ENCODE data around the gene HERC4. TPM values are rescaled to one million over a fixed set of nuclear protein-coding genes. Genes with fewer than 3 reads are reported as not detected.

The HERC4 gene
- total RNA-seq, 1 donor from 2014 or later = 42.3 TPM

DNA sequence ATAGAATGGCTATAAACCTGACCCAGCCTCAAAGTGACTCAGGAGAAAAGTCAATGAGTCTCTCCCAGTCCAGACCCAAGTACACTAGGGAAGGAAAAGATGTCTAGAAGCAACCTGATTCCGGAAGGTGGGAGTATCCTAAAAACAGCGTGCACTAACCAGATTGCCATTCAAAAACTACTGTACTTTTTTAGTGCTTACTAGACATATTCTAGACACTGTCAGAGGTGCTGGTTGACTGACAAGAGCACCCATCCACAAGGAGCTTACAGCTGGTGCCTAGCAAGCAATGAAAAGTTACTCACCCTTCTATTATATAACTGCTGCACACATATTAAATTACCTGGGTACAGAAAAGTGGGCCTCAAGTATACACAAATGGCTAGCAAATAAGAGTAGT is 109.6 kb downstream of the HERC4 start:
- H3K9me3 Mint-ChIP-seq = no peaks in the 10 kb centered on the region
- no peak overlapping the region for H3K4me3 Mint-ChIP-seq
- H3K36me3 Mint-ChIP-seq (ENCODE audit: low read depth) = peaks cover 29% of the 10 kb centered on the region
- no peak overlapping the region for H3K27ac Mint-ChIP-seq
- no peaks in the 10 kb centered on the region for H3K27me3 Mint-ChIP-seq (ENCODE audit: insufficient read depth)
- H3K4me1 Mint-ChIP-seq (ENCODE audit: low read depth) = no peaks in the 10 kb centered on the region
- intact Hi-C loops (cut with micrococcal nuclease) = no loop called here
- DNase-seq (ENCODE audit: low spot score) = no peak

DNA sequence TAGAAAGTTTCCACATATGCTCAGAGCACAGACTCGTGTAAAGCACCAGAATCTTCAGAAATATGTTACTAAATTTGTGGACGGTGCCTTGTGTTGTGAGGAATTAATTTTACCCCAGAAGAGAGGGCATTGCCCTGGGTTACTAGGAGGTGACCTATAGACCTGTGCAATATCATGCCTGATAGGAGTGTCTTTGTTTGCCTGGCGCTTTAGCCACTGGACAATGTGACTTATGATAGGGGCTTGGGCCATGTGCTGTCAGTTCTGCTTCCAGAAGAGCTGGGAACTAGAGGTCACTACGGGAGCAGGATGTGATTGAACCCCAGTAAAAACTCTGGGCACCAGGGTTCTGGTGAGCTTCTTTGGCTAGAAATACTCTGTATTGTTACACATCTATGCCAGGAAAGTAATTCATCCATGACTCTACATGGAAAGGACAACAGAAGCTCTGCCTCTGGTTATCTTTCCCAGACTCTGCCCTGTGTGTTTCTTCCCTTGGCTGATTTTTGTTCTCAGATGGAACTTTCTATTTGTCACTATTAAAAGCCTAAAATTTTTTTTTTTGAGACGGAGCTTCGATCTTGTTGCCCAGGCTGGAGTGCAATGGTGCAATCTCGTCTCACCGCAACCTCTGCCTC is 115.1 kb downstream of the HERC4 start:
- peaks cover 9% of the 10 kb centered on the region for H3K36me3 Mint-ChIP-seq (ENCODE audit: low read depth)
- intact Hi-C loops (cut with micrococcal nuclease) = no loop called here
- H3K9me3 Mint-ChIP-seq = no peaks in the 10 kb centered on the region
- no peaks in the 10 kb centered on the region for H3K4me1 Mint-ChIP-seq (ENCODE audit: low read depth)
- H3K4me3 Mint-ChIP-seq = no peak overlapping the region
- no peaks in the 10 kb centered on the region for H3K27me3 Mint-ChIP-seq (ENCODE audit: insufficient read depth)
- no peak overlapping the region for H3K27ac Mint-ChIP-seq
- DNase-seq (ENCODE audit: low spot score) = no peak

DNA sequence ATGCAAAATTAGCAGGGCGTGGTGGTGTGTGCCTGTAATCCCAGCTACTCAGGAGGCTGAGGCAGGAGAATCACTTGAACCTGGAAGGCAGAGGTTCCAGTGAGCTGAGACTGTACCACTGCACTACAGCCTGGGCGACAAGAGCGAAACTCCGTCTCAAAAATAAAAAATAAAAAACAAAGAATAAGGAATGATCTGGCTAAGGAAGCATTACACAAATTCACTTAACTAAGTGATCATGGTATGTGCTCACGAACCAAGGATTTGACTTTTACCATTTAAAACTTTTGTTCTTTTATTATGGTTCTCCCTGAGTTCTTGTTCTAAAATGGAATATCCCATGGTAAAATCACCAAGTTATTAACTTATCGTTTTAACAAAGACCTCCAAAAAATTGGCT is 119.5 kb downstream of the HERC4 start:
- Mint-ChIP-seq H3K27ac (no peak overlapping the region), H3K4me3 (no peak overlapping the region), H3K36me3 (ENCODE audit: low read depth) (peaks cover 22% of the 10 kb centered on the region), H3K9me3 (no peaks in the 10 kb centered on the region), H3K4me1 (ENCODE audit: low read depth) (no peaks in the 10 kb centered on the region), H3K27me3 (ENCODE audit: insufficient read depth) (no peaks in the 10 kb centered on the region)
- intact Hi-C loops (cut with micrococcal nuclease) = no loop called here
- DNase-seq (ENCODE audit: low spot score) = no peak

DNA sequence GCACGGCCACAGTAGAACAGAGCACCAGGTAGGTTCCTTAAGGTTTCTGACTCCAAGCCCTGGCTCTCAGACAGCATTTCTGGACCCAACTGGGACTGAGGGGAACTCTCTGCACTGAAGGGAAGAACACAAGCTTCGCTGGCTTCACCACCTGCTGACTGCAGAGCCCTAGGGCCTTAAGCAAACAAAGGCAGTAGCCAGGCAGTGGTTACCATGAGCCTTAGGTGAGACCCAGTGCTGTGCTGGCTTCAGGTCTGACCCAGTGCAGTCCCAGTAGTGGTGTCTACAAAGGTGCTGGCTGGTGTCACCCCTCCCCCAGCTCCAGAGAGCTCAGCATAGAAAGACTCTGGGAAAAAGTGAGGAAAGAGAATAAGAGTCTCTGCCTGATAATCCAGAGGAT is 131.2 kb downstream of the HERC4 start:
- no peak for DNase-seq (ENCODE audit: low spot score)
- Mint-ChIP-seq H3K27ac (no peak overlapping the region), H3K4me3 (no peak overlapping the region), H3K27me3 (ENCODE audit: insufficient read depth) (no peaks in the 10 kb centered on the region), H3K4me1 (ENCODE audit: low read depth) (no peaks in the 10 kb centered on the region), H3K36me3 (ENCODE audit: low read depth) (peaks cover 31% of the 10 kb centered on the region), H3K9me3 (peaks cover 8% of the 10 kb centered on the region)
- intact Hi-C loops (cut with micrococcal nuclease) = no loop called here

DNA sequence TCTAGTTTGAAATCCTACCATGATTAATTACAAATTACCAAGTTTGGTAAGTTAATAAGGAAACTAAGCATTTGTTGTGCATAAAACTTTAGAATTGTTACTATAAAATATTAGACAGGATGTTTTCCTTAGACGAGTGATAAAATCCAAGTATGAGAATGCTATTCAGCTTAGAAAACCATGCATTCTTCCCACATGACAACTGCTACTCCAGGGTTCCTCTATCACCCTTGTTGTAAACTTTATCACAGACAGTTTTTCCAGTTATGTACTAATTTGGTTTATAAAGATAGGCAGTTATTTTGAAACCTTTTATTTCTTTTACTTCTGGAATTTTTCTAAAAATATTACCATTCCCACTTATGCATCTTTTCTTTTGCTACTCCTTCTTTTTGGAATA is 138.7 kb downstream of the HERC4 start:
- Mint-ChIP-seq H3K9me3 (no peaks in the 10 kb centered on the region), H3K27me3 (ENCODE audit: insufficient read depth) (no peaks in the 10 kb centered on the region), H3K36me3 (ENCODE audit: low read depth) (peaks cover 18% of the 10 kb centered on the region), H3K4me3 (no peak overlapping the region), H3K27ac (no peak overlapping the region), H3K4me1 (ENCODE audit: low read depth) (no peaks in the 10 kb centered on the region)
- intact Hi-C loops (cut with micrococcal nuclease) = no loop called here
- DNase-seq (ENCODE audit: low spot score) = no peak

DNA sequence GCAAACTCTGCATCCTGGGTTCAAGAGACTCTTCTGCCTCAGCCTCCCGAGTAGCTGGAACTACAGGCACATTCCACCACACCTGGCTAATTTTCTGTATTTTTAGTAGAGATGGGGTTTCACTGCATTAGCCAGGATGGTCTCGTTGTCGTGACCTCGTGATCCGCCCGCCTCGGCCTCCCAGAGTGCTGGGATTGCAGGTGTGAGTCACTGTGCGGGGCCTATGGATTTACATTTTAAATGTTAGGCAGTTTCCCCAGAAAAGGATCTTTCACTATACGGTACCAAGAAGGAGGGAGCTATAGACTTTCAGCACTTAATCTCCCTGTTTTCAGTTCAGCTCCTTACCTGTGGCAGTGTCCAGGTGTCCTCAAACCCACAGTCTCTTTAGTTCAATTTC is 139.9 kb downstream of the HERC4 start:
- intact Hi-C loops (cut with micrococcal nuclease) = no loop called here
- Mint-ChIP-seq H3K27me3 (ENCODE audit: insufficient read depth) (no peaks in the 10 kb centered on the region), H3K4me3 (no peak overlapping the region), H3K9me3 (no peaks in the 10 kb centered on the region), H3K4me1 (ENCODE audit: low read depth) (no peaks in the 10 kb centered on the region), H3K36me3 (ENCODE audit: low read depth) (peaks cover 18% of the 10 kb centered on the region), H3K27ac (no peak overlapping the region)
- no peak for DNase-seq (ENCODE audit: low spot score)

DNA sequence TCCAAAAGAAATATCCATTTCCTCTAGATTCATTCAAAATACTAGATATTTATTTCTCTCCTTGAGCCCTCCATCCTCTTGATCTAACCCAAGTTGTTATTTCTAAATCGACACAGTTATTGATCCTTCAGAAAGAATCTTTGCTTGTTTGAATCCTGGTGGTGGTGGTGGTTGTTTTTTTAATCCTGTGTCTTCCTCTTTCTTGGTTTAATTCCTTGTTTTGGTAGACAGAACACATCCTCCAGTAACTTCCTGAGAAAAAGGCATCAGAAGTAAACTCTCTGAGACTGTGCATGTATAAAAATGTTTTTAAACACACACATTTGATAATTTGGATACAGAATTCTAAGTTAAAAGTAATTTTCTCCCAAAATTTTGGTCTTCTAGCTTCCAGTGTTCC is 140.7 kb downstream of the HERC4 start:
- no peaks in the 10 kb centered on the region for H3K4me1 Mint-ChIP-seq (ENCODE audit: low read depth)
- H3K36me3 Mint-ChIP-seq (ENCODE audit: low read depth) = peaks cover 18% of the 10 kb centered on the region
- no peak overlapping the region for H3K4me3 Mint-ChIP-seq
- H3K27me3 Mint-ChIP-seq (ENCODE audit: insufficient read depth) = no peaks in the 10 kb centered on the region
- no peak for DNase-seq (ENCODE audit: low spot score)
- intact Hi-C loops (cut with micrococcal nuclease) = no loop called here
- H3K9me3 Mint-ChIP-seq = no peaks in the 10 kb centered on the region
- H3K27ac Mint-ChIP-seq = no peak overlapping the region

DNA sequence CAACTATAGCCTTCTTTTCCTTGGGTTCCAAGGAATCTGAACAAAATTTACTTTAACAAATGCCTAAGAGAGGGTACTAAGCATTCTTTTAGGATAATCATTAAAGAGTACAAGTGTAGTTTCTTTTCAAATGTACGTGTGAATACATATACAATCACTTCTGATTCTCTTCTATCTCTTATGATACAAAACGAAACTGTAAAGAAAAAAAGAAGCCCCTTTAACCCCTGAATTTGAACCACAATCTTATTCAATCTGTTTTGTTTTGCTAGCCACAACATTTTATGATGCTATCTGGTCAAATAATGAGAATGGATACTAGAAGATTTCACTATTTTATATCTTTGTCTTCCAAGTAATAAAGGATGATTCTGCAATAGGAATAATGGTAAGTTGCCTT is 141.9 kb downstream of the HERC4 start:
- no peak overlapping the region for H3K27ac Mint-ChIP-seq
- no peaks in the 10 kb centered on the region for H3K9me3 Mint-ChIP-seq
- H3K36me3 Mint-ChIP-seq (ENCODE audit: low read depth) = peaks cover 18% of the 10 kb centered on the region
- intact Hi-C loops (cut with micrococcal nuclease) = no loop called here
- H3K27me3 Mint-ChIP-seq (ENCODE audit: insufficient read depth) = no peaks in the 10 kb centered on the region
- no peak for DNase-seq (ENCODE audit: low spot score)
- no peak overlapping the region for H3K4me3 Mint-ChIP-seq
- H3K4me1 Mint-ChIP-seq (ENCODE audit: low read depth) = no peaks in the 10 kb centered on the region

DNA sequence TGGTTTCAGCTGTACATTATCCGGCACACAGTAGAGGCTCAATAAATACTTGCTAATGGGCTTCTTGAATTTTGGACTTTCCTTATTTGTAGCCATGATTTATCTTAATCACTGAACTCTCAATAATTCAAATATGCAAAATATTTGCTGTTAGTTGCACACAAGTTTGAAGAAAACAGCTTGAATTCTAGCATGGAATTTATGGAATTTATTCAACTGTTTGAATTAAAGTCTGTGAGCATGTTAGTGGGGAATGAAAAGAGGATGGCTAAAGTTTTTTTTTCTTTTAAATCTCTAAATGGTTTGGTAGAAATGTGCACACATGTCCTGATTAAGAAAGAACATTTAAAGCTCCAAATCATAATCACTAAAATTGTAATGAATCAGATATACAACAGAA is 148.1 kb downstream of the HERC4 start:
- no peaks in the 10 kb centered on the region for H3K4me1 Mint-ChIP-seq (ENCODE audit: low read depth)
- no peaks in the 10 kb centered on the region for H3K9me3 Mint-ChIP-seq
- H3K27ac Mint-ChIP-seq = no peak overlapping the region
- H3K4me3 Mint-ChIP-seq = no peak overlapping the region
- no peak for DNase-seq (ENCODE audit: low spot score)
- H3K36me3 Mint-ChIP-seq (ENCODE audit: low read depth) = peaks cover 14% of the 10 kb centered on the region
- intact Hi-C loops (cut with micrococcal nuclease) = no loop called here
- H3K27me3 Mint-ChIP-seq (ENCODE audit: insufficient read depth) = no peaks in the 10 kb centered on the region

DNA sequence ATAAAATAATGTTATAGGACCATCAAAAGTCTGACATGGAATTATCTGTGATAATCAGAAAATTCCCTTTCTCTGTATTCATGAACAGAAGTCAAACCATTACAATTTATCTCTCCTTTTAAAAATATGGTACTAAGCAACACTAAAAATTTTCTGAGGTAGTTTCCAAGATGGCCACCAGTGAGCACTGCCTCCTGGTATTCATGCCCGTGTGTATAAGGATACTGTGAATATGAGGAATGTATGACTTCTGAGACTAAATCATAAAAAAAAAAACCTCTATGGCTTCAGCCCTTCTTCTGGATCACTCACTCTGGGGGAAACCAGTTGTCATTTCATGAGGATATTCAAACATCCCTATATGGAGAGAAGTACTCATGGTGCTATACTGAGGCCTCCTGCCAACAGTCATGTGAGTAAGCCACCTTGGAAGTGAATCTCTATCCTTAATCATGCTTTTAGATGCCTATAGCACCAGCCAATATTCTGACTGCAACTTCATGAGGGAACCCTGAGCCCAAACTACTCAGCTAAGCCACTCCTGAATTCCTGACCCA is 149.6 kb downstream of the HERC4 start:
- Mint-ChIP-seq H3K9me3 (no peaks in the 10 kb centered on the region), H3K4me1 (ENCODE audit: low read depth) (no peaks in the 10 kb centered on the region), H3K27ac (no peak overlapping the region), H3K27me3 (ENCODE audit: insufficient read depth) (no peaks in the 10 kb centered on the region), H3K4me3 (no peak overlapping the region), H3K36me3 (ENCODE audit: low read depth) (peaks cover 16% of the 10 kb centered on the region)
- intact Hi-C loops (cut with micrococcal nuclease) = no loop called here
- no peak for DNase-seq (ENCODE audit: low spot score)

DNA sequence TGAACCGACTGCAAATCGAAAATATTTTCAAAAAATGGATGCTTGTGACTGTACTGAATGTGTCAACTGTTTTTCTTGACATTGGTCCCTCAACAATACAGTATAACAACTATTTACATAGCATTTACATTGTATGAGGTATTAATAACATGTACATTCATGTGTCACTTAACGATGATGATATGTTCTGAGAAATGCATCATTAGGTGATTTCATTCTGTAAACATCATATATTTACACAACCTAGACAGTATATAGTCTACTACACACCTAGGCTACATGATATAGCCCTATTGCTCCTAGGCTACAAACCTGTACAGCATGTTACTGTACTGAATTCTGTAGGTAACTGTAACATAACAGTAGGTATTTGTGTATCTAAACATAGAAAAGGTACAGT is 150.9 kb downstream of the HERC4 start:
- Mint-ChIP-seq H3K27me3 (ENCODE audit: insufficient read depth) (no peaks in the 10 kb centered on the region), H3K4me3 (no peak overlapping the region), H3K36me3 (ENCODE audit: low read depth) (peaks cover 21% of the 10 kb centered on the region), H3K27ac (no peak overlapping the region), H3K9me3 (no peaks in the 10 kb centered on the region), H3K4me1 (ENCODE audit: low read depth) (no peaks in the 10 kb centered on the region)
- no peak for DNase-seq (ENCODE audit: low spot score)
- intact Hi-C loops (cut with micrococcal nuclease) = no loop called here

DNA sequence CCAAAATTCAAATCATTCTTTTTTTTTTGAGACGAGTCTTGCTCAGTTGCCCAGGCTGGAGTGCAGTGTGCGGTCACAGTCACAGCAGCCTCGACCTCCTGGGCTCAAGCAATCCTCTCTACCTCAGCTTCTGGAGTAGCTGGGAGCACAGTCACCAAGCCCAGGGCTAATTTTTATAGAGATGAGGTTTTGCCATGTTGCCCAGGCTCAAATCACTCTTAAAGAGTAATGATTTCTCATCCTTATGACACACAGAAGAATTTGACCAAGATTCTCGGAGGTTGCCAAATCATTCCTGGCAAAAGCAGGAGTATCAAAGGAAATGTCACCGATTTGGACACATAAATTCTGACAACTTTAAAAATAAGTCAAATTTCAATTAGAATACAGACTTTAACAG is 151.5 kb downstream of the HERC4 start:
- Mint-ChIP-seq H3K27me3 (ENCODE audit: insufficient read depth) (no peaks in the 10 kb centered on the region), H3K27ac (no peak overlapping the region), H3K9me3 (no peaks in the 10 kb centered on the region), H3K36me3 (ENCODE audit: low read depth) (peaks cover 21% of the 10 kb centered on the region), H3K4me1 (ENCODE audit: low read depth) (no peaks in the 10 kb centered on the region), H3K4me3 (no peak overlapping the region)
- DNase-seq (ENCODE audit: low spot score) = no peak
- intact Hi-C loops (cut with micrococcal nuclease) = no loop called here

DNA sequence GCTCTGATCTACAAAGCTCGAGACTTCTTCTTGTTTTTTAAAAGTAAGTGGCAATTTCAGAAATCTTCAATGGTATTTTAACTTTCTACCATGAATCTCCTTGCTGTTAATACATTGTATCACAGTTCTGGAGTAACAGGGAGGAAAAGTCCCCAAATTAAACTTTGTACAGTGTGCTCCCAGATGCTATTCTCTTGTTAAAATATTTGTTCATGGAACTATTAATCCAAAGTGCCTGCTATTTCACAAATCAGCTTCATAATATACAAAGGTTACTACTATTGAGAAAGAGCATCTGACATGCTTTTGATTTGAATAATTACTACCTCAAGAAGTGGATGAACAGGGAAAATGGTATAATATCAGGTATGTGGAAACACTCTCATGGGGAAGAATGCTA is 154.0 kb downstream of the HERC4 start:
- H3K4me1 Mint-ChIP-seq (ENCODE audit: low read depth) = no peaks in the 10 kb centered on the region
- H3K4me3 Mint-ChIP-seq = no peak overlapping the region
- no peaks in the 10 kb centered on the region for H3K9me3 Mint-ChIP-seq
- no peak for DNase-seq (ENCODE audit: low spot score)
- H3K27ac Mint-ChIP-seq = no peak overlapping the region
- intact Hi-C loops (cut with micrococcal nuclease) = no loop called here
- H3K36me3 Mint-ChIP-seq (ENCODE audit: low read depth) = peaks cover 22% of the 10 kb centered on the region
- no peaks in the 10 kb centered on the region for H3K27me3 Mint-ChIP-seq (ENCODE audit: insufficient read depth)

DNA sequence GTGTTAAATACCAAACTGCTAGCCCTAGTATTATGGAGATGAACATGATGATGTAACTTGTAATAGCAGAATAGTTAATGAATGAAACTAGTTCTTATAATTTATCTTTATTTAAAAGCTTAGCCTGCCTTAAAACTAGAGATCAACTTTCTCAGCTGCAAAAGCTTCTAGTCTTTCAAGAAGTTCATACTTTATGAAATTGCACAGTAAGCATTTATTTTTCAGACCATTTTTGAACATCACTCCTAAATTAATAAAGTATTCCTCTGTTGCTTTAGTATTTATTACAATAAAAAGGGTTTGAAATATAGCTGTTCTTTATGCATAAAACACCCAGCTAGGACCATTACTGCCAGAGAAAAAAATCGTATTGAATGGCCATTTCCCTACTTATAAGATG is 157.4 kb downstream of the HERC4 start:
- Mint-ChIP-seq H3K4me3 (no peak overlapping the region), H3K27ac (no peak overlapping the region), H3K4me1 (ENCODE audit: low read depth) (peaks cover 6% of the 10 kb centered on the region), H3K9me3 (no peaks in the 10 kb centered on the region), H3K36me3 (ENCODE audit: low read depth) (peaks cover 35% of the 10 kb centered on the region), H3K27me3 (ENCODE audit: insufficient read depth) (no peaks in the 10 kb centered on the region)
- no peak for DNase-seq (ENCODE audit: low spot score)
- intact Hi-C loops (cut with micrococcal nuclease) = loop anchor here (2.0 kb wide), 1 partner anchor 33 kb away; the partner anchor contains the start of gene SIRT1

All from activated T-helper 1 cell treated with anti-CD3 and anti-CD28 coated beads, Interleukin-12 subunit alpha, Interleukin-12 subunit beta, Interleukin-2, Interleukin-4 antibody, amounts not matched to agents 30 ng/mL and 10 ng/mL and 1 ng/mL, durations not matched to agents 14 hours and 24 hours and 36 hours (primary cell).